GM23338 (cell line): Measurements from ENCODE around the gene RNFT2. TPM values are rescaled to one million over a fixed set of nuclear protein-coding genes. Genes with fewer than 3 reads are reported as not detected.

Experiments
- ATAC-seq: fragments of 200-7000 bp; cut with Tn5 transposase; 3 replicates; pipeline ENCODE4 v1.9.1; 2020
- DNase-seq: peaks from one replicate; pipeline ENCODE4 v3.0.0-alpha.2; 2015; ENCODE audit warnings: low spot score
- H2AFZ ChIP-seq: fragments of 200-600 bp; sonication (generic); 2 replicates; pipeline ENCODE4 v1.8.0; 2016; ENCODE audit warnings: antibody characterized with exemption, mild to moderate bottlenecking, moderate library complexity
- H3F3A ChIP-seq: fragments of 200-600 bp; sonication (generic); replicated peaks from 2 replicates; pipeline ENCODE4 v1.8.0; 2017; ENCODE audit warnings: antibody characterized with exemption, mixed run types, low read depth
- H3K27ac ChIP-seq: fragments of 200-600 bp; sonication (generic); 2 replicates; pipeline ENCODE4 v1.6.1; 2016; ENCODE audit warnings: low read depth
- H3K27me3 ChIP-seq: fragments of 200-600 bp; sonication (generic); 2 replicates; pipeline ENCODE4 v1.8.0; 2016; ENCODE audit warnings: mild to moderate bottlenecking, mixed run types, moderate library complexity; ENCODE audit not compliant: insufficient read depth
- H3K36me3 ChIP-seq: fragments of 200-600 bp; sonication (generic); 2 replicates; pipeline ENCODE4 v1.8.0; 2016; ENCODE audit warnings: mild to moderate bottlenecking; ENCODE audit not compliant: insufficient read depth
- H3K4me1 ChIP-seq: fragments of 200-600 bp; sonication (generic); 2 replicates; pipeline ENCODE4 v1.8.0; 2016; ENCODE audit warnings: mild to moderate bottlenecking, moderate library complexity; ENCODE audit not compliant: insufficient read depth
- H3K4me2 ChIP-seq: fragments of 200-600 bp; sonication (generic); 2 replicates; pipeline ENCODE4 v1.7.1; 2017; ENCODE audit warnings: mixed run types
- H3K4me3 ChIP-seq: fragments of 200-600 bp; sonication (generic); 2 replicates; pipeline ENCODE4 v1.6.1; 2016; ENCODE audit warnings: mixed run types
- H3K79me2 ChIP-seq: fragments of 200-600 bp; sonication (generic); replicated peaks from 2 replicates; pipeline ENCODE4 v1.8.0; 2017; ENCODE audit warnings: mild to moderate bottlenecking; ENCODE audit not compliant: insufficient read depth
- H3K9me2 ChIP-seq: fragments of 200-600 bp; sonication (generic); 2 replicates; pipeline ENCODE4 v1.8.0; 2017; ENCODE audit not compliant: insufficient read depth
- H4K20me1 ChIP-seq: fragments of 200-600 bp; sonication (generic); replicated peaks from 2 replicates; pipeline ENCODE4 v1.8.0; 2017; ENCODE audit warnings: mild to moderate bottlenecking; ENCODE audit not compliant: insufficient read depth
- H3K27ac Mint-ChIP-seq: 2 replicates; pipeline ENCODE4 v1.8.0; 2020; ENCODE audit warnings: inconsistent platforms, mild to moderate bottlenecking, moderate library complexity, mixed read lengths
- H3K27me3 Mint-ChIP-seq: 3 replicates; pipeline ENCODE4 v1.8.0; 2022; ENCODE audit warnings: low read depth, mild to moderate bottlenecking, moderate library complexity, mixed read lengths, inconsistent platforms; ENCODE audit not compliant: insufficient read depth, poor library complexity
- H3K36me3 Mint-ChIP-seq: 3 replicates; pipeline ENCODE4 v1.8.0; 2021; ENCODE audit warnings: low read depth, mild to moderate bottlenecking, inconsistent platforms, moderate library complexity, mixed read lengths
- H3K4me1 Mint-ChIP-seq: 3 replicates; pipeline ENCODE4 v1.8.0; 2020; ENCODE audit warnings: mild to moderate bottlenecking, inconsistent platforms, mixed read lengths
- H3K4me3 Mint-ChIP-seq: 3 replicates; pipeline ENCODE4 v1.8.0; 2021; ENCODE audit warnings: moderate library complexity, mild to moderate bottlenecking, inconsistent platforms, mixed read lengths
- H3K9me3 Mint-ChIP-seq: 3 replicates; pipeline ENCODE4 v1.8.0; 2020; ENCODE audit warnings: moderate library complexity, mild to moderate bottlenecking, inconsistent platforms, mixed read lengths
- CREB1 ChIP-seq: fragments of 250-450 bp; sonication (Bioruptor Pico); IDR thresholded peaks from 2 replicates; pipeline ENCODE4 v1.5.0; 2020; ENCODE audit warnings: low read depth, mild to moderate bottlenecking, moderate library complexity
- ETS1 ChIP-seq: IDR thresholded peaks from 2 replicates; pipeline ENCODE4 v1.6.1; 2016; ENCODE audit warnings: antibody characterized with exemption
- EZH2 ChIP-seq: fragments of 200-600 bp; sonication (generic); IDR thresholded peaks from one replicate; pipeline ENCODE4 v1.8.0; 2017; ENCODE audit warnings: antibody characterized with exemption, mild to moderate bottlenecking, low read depth; ENCODE audit not compliant: unreplicated experiment
- JUNB ChIP-seq: IDR thresholded peaks from one replicate; pipeline ENCODE4 v1.6.1; 2016; ENCODE audit warnings: antibody characterized with exemption; ENCODE audit not compliant: unreplicated experiment
- POLR2AphosphoS5 ChIP-seq: IDR thresholded peaks from 2 replicates; pipeline ENCODE4 v1.6.1; 2016; ENCODE audit warnings: antibody characterized with exemption, low read depth
- REST ChIP-seq: IDR thresholded peaks from one replicate; pipeline ENCODE4 v1.6.1; 2018; ENCODE audit warnings: antibody characterized with exemption; ENCODE audit not compliant: unreplicated experiment
- STAT1 ChIP-seq: IDR thresholded peaks from one replicate; pipeline ENCODE4 v1.6.1; 2016; ENCODE audit warnings: antibody characterized with exemption; ENCODE audit not compliant: unreplicated experiment
- ZNF114 ChIP-seq: fragments of 250-450 bp; sonication (Bioruptor Pico); IDR thresholded peaks from 2 replicates; pipeline ENCODE4 v1.5.0; 2020; ENCODE audit warnings: mild to moderate bottlenecking, moderate library complexity
- polyA plus RNA-seq: library from polyadenylated mRNA; unstranded; fragments of >200 nt; fragmentation: Nextera tagmentation; extraction: Ambion mirVana; gene quantifications from 2 replicates; pipeline ENCODE4 v1.2.1, GENCODE V29; 2016
- total RNA-seq: library from RNA; depleted of rRNA; stranded (reverse); fragments of >200 nt; shearing (Covaris generic); gene quantifications from 2 replicates; pipeline ENCODE4 v1.2.3, GENCODE V29; 2014
- TF ChIP-seq, protein P1 (sequence below): fragments of 250-450 bp; sonication (Bioruptor Pico); IDR thresholded peaks from 2 replicates; pipeline ENCODE4 v1.5.0; 2020; ENCODE audit warnings: mild to moderate bottlenecking, moderate library complexity

RNFT2 gene
- total and polyA plus RNA-seq, 2 experiments from 2014 or later: 19.3 to 22.9 TPM

DNA sequence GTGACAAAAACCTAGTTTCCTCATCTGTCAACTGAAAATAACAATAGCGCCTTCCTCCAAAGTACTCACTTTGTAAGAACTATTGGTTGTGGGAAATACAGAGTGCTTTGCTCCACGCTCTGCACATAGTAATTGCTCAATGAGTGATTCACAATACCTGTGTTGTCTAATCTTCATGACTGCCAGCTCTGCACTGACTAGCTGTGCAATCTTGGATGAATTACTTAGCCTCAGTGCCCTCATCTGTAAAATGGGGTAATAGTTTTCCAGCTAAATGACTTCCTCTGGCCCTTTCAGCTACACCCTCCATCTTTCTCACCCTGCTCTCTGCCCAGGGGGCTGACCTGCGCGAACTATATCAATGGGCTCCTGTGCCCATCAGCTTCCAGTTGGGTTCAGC, 42.8 kb downstream of the RNFT2 start:
- Histone ChIP-seq H3K36me3 (peaks cover 13% of the 10 kb centered on the region; the same call in 1 of the 2 replicates), H3K9me2 (no peaks in the 10 kb centered on the region), H4K20me1 (no peaks in the 10 kb centered on the region; the same call in 1 of the 2 replicates), H3K4me2 (no peak overlapping the region), H3F3A (no peaks in the 10 kb centered on the region), H3K4me3 (no peak overlapping the region), H3K79me2 (no peaks in the 10 kb centered on the region), H3K4me1 (no peaks in the 10 kb centered on the region), H2AFZ (no peak overlapping the region), H3K27ac (no peak overlapping the region), H3K27me3 (no peaks in the 10 kb centered on the region)
- ATAC-seq (no peak), DNase-seq (no peak)
- no peak for TF ChIP-seq JUNB
- no peak for TF ChIP-seq ZNF114 (CRISPR knock-in tag)
- no peak for TF ChIP-seq ETS1
- TF ChIP-seq EZH2: no peak
- no peaks in the 10 kb centered on the region; the same call in 2 of the 3 replicates for H3K9me3 Mint-ChIP-seq
- peaks cover 65% of the 10 kb centered on the region for H3K36me3 Mint-ChIP-seq
- H3K4me3 Mint-ChIP-seq: no peak overlapping the region
- H3K4me1 Mint-ChIP-seq: peaks cover 4% of the 10 kb centered on the region; the same call in 1 of the 3 replicates
- no peaks in the 10 kb centered on the region for H3K27me3 Mint-ChIP-seq
- H3K27ac Mint-ChIP-seq: no peak overlapping the region

DNA sequence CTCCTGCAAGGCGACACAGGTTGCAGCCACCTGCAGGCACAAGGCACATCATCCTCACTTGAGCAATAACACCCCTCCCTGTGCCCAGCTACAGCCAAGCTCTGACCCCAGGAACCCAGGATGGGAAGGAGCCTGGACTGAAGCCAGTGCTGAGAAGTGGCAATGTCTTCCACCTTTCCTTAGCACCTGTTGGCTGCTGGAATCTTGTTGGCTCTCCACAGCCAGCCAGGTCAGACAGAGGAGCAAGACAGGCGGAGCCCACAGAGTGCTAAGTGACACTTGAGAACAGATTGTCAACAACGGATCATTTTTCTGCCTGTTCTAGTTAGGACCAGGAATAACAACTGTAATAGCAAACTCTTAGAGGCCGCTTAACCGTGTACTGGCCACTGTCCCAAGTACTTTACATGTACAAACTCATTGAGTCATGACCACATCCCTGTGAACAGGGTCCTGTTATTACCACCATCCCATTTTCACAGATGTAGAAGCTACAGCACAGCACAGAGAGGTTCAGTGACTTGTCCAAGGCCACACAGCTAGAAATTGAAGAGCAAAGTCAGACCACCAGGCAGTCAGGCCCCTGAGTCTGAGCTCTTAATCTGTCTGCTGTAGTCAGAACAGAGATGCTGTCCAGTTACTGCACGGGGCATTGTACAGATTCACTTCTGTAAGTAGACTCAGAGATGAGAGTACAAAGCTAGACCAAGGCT, 45.6 kb downstream of the RNFT2 start:
- Mint-ChIP-seq H3K4me1 (no peaks in the 10 kb centered on the region), H3K27me3 (no peaks in the 10 kb centered on the region), H3K4me3 (no peak overlapping the region), H3K36me3 (peaks cover 73% of the 10 kb centered on the region), H3K9me3 (no peaks in the 10 kb centered on the region), H3K27ac (no peak overlapping the region)
- Histone ChIP-seq H4K20me1 (no peaks in the 10 kb centered on the region; the same call in 1 of the 2 replicates), H3K4me2 (no peak overlapping the region), H3K36me3 (peaks cover 13% of the 10 kb centered on the region; the same call in 1 of the 2 replicates), H3K27ac (no peak overlapping the region), H2AFZ (no peak overlapping the region), H3K79me2 (no peaks in the 10 kb centered on the region), H3K27me3 (no peaks in the 10 kb centered on the region), H3K4me3 (no peak overlapping the region), H3K9me2 (no peaks in the 10 kb centered on the region), H3F3A (no peaks in the 10 kb centered on the region), H3K4me1 (no peaks in the 10 kb centered on the region)
- DNase-seq: no peak
- ATAC-seq: no peak
- TF ChIP-seq EZH2: no peak
- no peak for TF ChIP-seq ZNF114 (CRISPR knock-in tag)
- TF ChIP-seq JUNB: no peak
- TF ChIP-seq, protein P1, sequence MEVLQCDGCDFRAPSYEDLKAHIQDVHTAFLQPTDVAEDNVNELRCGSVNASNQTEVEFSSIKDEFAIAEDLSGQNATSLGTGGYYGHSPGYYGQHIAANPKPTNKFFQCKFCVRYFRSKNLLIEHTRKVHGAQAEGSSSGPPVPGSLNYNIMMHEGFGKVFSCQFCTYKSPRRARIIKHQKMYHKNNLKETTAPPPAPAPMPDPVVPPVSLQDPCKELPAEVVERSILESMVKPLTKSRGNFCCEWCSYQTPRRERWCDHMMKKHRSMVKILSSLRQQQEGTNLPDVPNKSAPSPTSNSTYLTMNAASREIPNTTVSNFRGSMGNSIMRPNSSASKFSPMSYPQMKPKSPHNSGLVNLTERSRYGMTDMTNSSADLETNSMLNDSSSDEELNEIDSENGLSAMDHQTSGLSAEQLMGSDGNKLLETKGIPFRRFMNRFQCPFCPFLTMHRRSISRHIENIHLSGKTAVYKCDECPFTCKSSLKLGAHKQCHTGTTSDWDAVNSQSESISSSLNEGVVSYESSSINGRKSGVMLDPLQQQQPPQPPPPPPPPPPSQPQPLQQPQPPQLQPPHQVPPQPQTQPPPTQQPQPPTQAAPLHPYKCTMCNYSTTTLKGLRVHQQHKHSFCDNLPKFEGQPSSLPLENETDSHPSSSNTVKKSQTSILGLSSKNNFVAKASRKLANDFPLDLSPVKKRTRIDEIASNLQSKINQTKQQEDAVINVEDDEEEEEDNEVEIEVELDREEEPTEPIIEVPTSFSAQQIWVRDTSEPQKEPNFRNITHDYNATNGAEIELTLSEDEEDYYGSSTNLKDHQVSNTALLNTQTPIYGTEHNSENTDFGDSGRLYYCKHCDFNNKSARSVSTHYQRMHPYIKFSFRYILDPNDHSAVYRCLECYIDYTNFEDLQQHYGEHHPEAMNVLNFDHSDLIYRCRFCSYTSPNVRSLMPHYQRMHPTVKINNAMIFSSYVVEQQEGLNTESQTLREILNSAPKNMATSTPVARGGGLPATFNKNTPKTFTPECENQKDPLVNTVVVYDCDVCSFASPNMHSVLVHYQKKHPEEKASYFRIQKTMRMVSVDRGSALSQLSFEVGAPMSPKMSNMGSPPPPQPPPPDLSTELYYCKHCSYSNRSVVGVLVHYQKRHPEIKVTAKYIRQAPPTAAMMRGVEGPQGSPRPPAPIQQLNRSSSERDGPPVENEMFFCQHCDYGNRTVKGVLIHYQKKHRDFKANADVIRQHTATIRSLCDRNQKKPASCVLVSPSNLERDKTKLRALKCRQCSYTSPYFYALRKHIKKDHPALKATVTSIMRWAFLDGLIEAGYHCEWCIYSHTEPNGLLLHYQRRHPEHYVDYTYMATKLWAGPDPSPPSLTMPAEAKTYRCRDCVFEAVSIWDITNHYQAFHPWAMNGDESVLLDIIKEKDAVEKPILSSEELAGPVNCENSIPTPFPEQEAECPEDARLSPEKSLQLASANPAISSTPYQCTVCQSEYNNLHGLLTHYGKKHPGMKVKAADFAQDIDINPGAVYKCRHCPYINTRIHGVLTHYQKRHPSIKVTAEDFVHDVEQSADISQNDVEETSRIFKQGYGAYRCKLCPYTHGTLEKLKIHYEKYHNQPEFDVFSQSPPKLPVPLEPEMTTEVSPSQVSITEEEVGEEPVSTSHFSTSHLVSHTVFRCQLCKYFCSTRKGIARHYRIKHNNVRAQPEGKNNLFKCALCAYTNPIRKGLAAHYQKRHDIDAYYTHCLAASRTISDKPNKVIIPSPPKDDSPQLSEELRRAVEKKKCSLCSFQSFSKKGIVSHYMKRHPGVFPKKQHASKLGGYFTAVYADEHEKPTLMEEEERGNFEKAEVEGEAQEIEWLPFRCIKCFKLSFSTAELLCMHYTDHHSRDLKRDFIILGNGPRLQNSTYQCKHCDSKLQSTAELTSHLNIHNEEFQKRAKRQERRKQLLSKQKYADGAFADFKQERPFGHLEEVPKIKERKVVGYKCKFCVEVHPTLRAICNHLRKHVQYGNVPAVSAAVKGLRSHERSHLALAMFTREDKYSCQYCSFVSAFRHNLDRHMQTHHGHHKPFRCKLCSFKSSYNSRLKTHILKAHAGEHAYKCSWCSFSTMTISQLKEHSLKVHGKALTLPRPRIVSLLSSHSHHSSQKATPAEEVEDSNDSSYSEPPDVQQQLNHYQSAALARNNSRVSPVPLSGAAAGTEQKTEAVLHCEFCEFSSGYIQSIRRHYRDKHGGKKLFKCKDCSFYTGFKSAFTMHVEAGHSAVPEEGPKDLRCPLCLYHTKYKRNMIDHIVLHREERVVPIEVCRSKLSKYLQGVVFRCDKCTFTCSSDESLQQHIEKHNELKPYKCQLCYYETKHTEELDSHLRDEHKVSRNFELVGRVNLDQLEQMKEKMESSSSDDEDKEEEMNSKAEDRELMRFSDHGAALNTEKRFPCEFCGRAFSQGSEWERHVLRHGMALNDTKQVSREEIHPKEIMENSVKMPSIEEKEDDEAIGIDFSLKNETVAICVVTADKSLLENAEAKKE (CRISPR knock-in tag): no peak
- TF ChIP-seq CREB1 (CRISPR knock-in tag): no peak
- TF ChIP-seq POLR2AphosphoS5: no peak
- no peak for TF ChIP-seq REST
- no peak for TF ChIP-seq STAT1
